Measurements from ENCODE around the gene TGM2. TPM values are rescaled to one million over a fixed set of nuclear protein-coding genes. Genes with fewer than 3 reads are reported as not detected.
"Not testable (repeated sequence)": the region's sequence is repeated elsewhere in the genome, so short reads cannot be mapped to it uniquely, and the experiment has no call there.

The TGM2 gene
- polyA plus RNA-seq, 3 donors, result 39.1 to 45.5 (median 42.3) TPM

DNA sequence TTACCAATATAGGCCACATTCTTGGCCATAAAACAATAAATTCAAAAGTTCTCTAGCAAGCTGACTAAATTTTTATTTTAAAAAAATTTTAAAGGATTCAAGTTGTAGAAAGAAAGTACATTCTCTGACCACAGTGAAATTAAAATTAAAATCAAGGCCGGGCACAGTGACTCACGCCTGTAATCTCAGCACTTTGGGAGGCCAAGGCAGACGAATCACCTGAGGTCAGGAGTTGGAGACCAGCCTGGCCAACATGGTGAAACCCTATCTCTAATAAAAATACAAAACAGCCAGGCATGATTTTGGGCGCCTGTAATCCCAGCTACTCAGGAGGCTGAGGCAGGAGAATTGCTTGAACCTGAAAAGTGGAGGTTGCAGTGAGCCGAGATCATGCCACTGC is 62.9 kb downstream of the TGM2 start:
- not testable (repeated sequence) for DNase-seq

DNA sequence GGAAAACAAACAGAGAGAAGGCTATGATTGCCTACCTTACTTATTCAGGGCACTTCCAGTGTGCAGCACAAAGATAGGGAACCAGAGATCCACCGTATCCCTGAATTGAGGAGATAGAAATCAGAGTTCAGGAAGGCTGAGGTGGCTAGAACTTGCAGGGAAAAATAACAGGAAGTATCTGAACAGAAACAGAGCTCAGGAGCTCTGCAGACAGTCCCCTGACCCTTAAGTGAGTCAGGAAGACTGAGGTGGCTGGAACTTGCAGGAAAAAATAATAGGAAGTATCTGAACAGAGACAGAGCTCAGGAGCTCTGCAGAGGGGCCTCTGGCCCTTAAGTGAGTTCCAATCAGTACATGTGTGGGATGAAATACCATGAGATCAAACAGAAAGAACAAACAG is 66.1 kb downstream of the TGM2 start:
- DNase-seq, result no peak

DNA sequence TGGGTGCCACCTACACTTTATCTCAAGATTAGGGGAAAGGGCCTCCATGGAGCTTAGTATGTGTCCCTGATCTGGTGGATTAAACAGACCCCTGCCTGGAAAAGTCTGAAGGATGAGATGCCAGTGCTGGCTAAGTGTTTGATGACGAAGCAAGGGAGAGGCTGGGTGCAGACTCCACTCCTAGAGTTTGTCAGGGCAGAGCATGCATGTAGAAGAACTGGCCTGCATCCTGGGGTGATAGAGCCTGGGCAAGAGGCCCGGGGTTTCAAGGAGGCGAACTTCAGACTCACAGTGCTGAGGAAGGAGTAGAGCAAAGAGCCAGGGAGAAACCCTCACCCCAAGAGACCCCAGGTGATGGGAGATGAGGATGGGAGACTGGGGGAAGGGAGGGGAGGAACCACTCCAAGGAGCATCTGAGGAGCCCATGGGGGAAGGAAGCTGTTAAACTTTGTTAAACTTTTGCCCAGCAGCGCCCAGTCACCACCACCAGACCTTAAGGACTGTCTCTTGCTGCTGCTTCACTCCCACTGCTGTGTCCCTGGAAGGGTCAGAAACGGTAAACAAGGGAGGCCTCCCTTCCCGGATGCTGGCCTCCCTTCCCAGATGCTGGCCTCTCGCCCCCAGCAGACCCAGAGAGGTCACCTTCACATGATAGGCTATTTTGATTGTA is 69.9 kb downstream of the TGM2 start:
- no peak for DNase-seq

DNA sequence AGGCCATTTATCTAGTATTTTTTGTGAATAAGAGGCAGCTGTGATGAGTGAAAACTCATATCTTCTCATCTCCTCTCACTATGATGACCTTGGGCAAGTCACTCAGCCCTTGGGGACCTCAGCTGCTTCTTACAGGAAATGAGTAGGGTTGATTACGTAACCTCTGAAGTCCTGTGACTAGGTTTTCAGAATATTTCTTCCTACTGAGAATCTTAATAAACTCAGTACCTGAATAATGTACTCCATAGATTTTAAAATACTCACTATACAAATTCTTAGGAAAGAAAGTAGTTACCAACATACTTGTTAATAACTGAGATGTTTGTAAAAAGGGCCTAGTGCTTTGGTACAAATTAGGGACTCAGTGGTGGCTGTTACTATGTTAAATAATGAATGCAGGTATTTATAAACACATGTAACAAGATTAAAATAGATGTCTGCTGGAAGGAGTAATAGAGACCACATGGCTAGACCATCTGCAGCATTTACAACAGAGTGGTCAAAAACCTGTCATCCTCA is 70.6 kb downstream of the TGM2 start:
- no peak for DNase-seq

DNA sequence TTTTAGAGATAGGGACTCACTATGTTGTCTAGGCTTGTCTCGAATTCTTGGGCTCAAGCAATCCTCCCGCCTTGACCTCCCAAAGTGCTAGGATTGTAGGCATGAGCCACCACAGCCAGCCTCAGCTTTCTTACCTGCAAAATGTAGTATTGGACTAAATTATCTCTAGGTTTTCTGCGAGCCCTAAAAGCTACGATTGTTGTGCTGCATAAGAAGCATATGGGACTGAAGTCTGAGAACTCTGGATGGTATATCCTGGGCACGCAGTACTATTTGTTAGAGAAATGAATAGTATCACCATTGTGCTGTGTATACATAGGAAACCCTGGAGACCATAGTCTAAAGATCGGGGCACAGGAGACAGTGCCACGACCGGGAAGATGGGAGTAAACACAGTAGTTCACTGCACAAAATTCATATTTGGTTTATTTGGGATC is 71.4 kb downstream of the TGM2 start:
- no peak for DNase-seq

DNA sequence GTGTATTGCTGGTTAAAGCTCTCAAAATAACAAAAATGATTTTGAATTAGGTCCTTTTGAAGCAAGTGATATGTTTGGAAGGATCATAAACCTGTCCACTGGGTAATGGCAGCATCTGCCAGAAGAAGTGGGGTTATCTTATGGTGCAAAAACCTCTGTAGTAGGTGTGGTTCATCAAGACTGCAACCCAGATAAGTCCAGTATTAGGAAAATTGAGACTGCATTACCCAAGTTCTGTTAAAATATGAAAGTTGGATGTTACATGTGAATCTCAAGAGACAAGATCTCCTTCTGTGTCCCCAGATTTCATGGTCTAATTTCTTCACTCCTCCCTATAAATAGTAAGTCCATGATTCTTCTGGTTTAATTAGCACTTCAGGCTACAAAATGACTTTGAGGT is 72.2 kb downstream of the TGM2 start:
- DNase-seq, result no peak

DNA sequence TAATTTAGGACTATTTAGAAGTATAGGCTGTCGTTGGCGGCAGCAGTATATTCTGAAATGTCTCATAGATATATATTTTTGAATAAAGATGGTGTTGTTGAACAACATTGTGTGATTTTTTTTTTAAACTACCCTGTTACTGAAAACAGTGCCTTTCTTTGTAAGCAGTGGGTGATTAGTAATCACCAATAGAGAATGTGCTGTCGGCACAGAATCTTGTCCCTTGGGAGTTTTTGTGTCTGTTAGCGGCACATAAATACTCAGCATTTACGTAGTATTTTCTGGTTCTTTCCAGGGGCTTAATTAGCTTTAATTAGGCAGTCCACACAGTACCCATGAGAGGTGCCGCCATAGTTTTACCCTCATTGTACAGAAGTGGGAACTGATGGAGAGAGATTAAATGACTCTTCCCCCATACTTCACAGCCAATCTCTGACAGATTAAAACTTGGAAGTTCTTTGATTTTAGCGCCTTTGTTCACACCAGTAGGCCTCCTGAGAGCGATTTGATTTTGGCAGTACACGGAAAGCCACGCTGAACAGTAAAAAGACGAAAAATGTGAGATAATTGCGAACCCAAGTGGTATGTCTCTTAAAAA is 72.7 kb downstream of the TGM2 start:
- no peak for DNase-seq

DNA sequence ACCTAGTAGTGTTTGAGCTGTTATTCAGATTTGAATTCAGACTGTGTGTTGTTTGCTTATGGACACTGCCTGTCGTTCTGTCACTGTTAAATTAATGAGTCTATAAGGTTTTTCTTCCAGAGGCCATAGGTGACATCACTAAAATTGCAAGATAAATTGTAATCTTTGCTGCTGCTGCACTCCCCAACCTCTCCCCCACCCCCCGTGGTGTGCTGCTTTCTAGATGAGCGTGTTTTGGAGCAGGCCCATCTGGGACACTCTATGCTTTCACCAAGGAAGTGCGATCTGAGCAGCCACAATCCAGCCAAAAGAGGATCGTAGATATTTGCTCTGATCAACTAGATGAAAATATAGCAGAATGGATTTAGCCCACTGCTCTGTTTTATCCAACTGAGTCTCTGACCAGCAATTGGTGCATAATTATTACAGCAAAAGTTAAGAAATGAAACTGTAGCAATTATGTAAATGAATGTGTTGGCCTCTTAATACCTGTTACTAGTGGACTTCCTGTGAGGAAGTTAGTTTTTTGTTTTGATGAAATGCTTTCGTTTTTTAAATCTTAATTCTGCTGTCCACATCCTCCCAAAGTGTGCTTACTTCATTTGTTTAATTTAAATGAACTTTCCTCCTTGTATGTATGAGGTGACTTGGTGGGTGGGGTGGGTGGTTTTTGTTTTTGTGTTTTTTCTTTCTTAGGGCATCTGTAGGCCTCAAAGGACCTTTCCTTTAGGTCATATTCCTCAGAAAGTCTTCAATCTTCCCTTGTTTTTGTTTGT is 73.4 kb downstream of the TGM2 start:
- DNase-seq, result no peak

DNA sequence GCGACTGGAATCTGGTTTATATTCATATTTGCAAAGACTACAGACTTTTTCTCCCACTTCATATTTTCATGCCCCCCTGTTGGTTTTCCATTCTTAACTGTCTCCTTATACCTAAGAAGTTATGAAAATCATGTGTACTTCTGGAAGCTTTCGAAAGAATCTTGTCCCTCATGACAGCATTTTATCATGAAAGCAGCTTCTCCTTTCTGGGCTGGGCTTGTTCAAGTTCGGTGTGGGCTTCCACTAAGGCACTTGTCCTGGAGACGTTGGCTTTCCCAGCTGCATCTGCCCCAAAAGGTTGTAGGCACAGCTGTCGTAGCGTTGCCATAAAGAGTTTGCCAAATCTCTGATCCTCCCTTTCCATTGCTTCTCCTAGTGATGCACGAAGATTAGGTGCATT is 75.0 kb downstream of the TGM2 start:
- DNase-seq, result no peak

DNA sequence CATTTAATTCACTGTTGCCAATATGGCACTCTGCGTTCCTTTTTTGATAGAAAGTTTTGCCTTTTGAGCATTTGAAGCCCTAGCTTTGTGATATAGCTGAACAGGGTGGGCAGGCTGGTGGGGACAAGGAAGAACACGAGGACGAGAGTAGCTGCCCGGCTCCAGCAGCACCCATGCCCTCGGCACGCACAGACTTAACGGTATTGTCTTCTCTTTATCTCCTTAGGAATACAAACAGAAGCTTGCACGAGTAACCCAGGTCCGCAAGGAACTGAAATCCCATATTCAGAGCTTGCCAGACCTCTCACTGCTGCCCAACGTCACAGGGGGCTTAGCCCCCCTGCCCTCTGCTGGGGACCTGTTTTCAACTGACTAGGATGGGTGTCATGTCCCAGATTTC is 75.6 kb downstream of the TGM2 start:
- DNase-seq, result no peak

DNA sequence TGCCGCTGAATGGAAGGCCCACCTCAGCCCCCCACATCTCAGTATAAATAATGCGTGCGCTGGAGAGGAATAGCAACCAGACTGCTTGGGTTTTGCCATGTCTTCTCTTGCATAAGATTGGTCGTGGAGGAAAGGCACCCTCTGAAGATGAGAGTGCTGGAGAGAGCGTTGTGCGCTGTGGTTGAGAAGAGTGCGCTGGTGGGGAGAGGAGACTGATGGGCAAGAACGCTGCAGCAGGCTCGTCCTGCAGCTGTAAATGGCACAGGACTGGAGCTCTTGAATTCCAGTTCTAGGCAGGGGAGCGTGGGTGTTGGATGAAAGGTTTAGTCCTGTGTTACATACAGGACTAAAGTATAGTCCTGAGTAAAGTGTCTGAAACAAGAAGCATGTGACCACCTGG is 80.0 kb downstream of the TGM2 start:
- no peak for DNase-seq

DNA sequence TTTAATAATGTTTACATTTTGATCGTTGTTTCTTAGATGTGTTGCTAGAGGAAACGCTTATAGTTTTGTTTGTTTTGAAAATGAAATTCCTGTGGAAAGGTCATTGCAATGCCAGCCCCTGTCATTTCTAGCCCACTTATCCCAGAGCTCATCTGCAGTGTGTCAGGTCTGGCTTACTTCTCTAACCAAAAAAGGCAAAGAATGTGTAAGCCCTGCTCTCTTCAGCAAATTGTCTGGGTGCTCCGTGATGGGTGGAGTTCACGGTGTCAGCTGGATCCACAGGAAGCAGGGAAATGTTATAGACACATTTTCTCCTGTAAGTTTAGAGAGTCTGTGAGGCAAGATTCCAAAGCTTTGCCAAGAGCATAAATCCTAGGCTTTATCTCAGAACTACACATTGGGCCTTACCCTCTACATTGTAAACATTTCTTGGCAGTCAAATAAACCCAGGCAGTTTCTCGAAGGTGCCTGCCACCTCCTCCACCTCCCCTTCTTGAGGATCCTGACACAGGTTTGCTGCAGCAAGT is 80.6 kb downstream of the TGM2 start:
- no peak for DNase-seq

DNA sequence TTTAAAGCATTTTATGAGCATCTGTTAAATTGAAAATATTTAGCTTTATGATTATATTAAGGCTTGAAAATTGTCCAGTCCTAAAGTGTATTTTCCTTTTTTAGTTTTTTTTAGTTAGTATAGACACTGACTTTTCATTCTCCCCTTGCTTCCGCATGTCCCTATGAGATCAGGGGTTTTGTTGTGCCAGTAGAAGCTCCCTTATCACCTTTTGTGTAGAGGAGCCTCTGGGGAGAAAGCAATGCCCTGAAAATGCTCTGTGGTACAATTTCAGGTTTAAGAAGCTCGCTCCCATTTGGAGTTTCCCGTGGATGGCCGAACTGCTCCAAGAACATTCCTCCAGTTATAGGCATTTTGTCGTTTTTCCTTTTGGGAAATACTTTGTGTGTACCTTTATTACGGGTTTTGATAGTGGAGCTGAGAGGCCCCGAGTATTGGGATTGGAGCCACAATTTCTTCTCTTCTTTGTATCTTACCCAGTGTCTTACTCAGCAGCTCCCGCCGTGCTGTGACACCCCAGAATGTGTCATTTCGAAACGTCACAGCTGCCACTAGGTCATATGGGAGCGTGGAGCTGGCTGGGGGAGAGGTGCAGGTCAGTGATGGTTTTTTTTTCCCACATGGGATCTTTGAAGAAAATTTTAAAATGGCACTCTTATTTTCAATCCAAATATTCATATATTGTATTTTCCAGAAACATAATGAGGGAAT is 81.6 kb downstream of the TGM2 start:
- DNase-seq, result no peak

DNA sequence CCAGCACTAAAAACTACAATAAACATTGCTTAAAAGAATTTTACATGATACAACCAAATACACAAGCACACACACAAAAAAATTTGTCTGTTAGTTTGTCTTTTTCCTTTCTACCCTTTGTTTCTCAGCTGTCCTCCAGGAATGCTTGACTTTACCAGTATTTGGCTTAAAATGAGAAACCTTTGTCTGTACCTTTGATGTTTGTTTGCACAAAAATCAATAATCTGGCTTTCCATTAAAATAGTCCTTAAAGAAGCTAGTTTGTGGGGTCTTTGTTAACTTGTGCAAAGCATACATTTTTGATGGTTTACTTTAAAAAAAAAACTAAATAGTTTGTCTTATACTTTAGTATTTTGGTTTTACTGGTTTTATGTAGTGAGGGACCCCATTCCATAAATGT is 82.2 kb downstream of the TGM2 start:
- no peak for DNase-seq

DNA sequence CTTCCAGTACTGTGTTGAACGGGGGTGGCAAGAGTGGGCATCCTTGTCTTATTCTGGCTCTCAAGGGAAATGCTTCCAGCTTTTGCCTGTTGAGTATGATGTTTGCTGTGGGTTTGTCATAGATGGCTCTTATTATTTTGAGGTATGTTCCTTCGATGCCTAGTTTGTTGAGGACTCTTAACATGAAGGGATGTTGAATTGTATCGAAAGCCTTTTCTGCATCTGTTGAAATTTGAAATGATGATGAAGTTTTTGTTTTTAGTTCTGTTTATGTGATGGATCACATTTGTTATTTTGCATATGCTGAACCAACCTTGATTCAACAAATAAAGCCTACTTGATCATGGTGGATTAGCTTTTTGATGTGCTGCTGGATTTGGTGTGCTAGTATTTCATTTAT is 83.5 kb downstream of the TGM2 start:
- no peak for DNase-seq

DNA sequence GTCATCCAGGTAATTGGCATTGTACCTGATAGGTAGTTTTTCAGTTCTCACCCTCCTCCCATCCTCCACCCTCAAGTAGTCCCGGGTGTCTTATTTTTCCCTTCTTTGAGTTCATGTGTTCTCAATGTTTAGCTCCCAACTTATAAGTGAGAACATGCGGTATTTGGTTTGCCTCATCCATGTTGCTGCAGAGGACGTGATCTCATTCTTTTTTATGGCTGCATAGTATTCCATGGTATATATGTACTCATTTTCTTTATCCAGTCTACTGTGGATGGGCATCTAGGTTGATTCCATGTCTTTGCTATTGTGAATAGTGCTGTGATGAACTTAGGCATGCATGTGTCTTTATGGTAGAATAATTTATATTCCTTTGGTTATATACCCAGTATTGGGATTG is 85.7 kb downstream of the TGM2 start:
- no peak for DNase-seq

DNA sequence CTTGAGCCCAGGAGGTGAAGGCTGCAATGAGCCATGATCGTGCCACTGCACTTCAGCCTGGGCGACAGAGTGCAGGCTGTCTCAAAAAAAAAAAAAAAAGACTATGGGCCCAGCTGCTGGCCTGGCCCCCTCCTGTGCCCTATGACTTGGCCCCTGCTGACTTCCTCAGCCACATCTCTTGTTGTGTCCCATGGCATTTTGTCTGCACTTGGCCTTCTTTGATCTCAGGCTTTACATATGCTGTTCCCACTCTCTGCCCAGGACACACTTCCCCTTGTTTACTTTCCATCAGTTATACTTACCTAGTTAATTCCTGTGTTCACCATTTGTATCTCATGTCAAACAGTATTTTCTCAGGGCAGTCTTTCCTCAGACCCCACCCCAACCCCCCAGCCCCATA is 87.0 kb downstream of the TGM2 start:
- no peak for DNase-seq

Other genes with a start within 250 kb of the TGM2 start
- gene TTI1, start 131.8 kb downstream of the TGM2 start, polyA plus RNA-seq (ENCODE audit: insufficient read length in 3 of 3), result 10 to 100 TPM; 28.7 to 37.1 (median 35.5) TPM
- 10 to 100 TPM; 34.0 to 43.6 (median 42.5) TPM for gene RPRD1B, start 131.5 kb downstream of the TGM2 start, polyA plus RNA-seq (ENCODE audit: insufficient read length in 3 of 3)
- 1 to 10 TPM; 2.0 to 3.1 (median 2.8) TPM for gene KIAA1755, start 95.5 kb upstream of the TGM2 start, polyA plus RNA-seq (ENCODE audit: insufficient read length in 3 of 3)
- 1 to 10 TPM in 2 of 3 donors, under 1 TPM in 1; 0.28 to 1.5 (median 1.2) TPM for gene BPI, start 138.9 kb upstream of the TGM2 start, polyA plus RNA-seq (ENCODE audit: insufficient read length in 3 of 3)
- not detected for gene LBP, start 181.2 kb upstream of the TGM2 start, polyA plus RNA-seq (ENCODE audit: insufficient read length in 3 of 3)